ENCODE data around the gene COL16A1.

COL16A1 gene

DNA sequence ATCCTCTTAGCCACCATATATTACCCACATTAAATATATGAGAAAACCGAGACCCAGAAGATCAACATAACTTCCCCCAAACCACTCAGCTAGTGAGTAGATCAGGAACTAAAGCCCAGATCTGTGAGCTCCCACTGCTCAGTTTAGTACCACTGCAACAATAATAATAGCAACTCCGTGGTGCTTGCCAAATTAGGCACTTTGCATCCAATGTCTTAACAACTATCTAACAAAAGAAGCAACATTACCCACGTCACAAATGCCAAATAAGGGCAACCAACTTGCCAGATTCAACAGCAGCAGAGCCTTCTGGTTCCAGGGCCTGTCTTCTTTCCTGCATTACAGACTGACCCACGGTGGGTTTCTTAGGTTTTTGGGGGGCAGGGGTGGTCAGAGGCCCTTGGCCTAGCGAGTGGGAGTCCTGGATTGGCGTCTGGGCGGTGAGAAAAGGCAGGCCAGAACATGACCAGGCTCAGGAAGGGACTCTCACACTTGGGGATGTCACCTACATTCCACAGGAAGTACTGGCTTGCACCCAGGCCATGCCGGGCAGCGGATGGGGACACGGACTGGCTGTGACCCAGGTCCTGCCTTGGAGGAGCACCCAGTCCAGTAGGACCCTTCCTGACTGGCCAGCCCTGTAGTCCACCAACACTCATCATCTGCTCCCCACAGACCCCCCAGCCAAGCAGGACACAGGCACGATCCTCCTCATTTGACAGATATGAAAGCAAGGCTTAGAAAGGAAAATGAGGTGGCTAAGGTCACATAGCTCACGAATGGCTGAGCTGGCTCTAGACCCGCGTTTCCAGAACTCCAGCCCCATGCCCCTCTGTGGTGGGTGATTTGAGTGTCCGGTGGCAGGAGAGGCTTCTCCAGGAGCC, 81.7 kb downstream of the COL16A1 start:
- no peak for DNase-seq

DNA sequence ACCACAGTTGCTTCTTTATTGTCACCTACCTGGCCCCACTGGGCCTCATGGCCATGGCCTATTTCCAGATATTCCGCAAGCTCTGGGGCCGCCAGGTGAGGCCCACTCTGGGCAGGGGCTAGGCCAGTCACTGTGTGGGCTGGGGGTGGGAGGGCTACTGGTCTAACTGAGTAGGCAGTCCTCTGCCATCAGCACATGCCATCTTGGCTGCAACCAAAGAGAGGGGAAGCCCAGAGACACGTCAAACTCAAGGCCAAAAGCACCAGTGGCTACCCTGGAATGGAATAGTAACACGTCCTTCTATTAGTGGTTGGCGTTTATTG, 82.4 kb downstream of the COL16A1 start:
- no peak for DNase-seq

DNA sequence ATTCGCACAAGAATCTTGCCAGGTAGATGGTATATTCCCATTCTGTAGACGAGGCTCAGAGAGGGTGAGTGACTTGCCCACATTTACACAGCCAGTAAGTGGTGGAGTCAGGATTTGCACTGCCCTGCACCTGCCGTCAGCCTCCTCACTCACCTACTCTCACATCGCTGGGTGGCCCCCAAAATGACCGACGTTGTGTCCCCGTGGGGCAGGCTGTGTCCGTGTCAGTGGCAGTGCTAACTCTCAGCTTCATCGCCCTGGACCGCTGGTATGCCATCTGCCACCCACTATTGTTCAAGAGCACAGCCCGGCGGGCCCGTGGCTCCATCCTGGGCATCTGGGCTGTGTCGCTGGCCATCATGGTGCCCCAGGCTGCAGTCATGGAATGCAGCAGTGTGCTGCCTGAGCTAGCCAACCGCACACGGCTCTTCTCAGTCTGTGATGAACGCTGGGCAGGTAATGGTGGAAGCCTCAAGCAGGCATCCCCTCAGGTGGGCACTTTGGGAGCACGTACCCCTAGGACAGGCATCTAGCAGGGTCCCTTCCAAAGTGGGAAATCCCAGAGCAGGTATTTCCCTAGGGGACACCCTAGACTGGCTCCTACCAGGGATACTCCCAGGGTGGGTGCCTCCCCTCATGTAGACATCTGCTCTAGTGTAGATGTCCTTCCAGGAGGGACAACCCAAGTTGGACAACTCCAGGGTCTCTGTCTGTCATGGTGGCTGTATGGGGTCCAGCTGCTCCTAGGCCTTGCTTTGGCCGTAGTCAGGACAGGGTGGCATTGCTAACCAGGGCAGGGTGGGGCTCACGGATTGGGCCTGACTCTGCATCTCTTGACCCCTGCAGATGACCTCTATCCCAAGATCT, 83.0 kb downstream of the COL16A1 start:
- no peak for DNase-seq

DNA sequence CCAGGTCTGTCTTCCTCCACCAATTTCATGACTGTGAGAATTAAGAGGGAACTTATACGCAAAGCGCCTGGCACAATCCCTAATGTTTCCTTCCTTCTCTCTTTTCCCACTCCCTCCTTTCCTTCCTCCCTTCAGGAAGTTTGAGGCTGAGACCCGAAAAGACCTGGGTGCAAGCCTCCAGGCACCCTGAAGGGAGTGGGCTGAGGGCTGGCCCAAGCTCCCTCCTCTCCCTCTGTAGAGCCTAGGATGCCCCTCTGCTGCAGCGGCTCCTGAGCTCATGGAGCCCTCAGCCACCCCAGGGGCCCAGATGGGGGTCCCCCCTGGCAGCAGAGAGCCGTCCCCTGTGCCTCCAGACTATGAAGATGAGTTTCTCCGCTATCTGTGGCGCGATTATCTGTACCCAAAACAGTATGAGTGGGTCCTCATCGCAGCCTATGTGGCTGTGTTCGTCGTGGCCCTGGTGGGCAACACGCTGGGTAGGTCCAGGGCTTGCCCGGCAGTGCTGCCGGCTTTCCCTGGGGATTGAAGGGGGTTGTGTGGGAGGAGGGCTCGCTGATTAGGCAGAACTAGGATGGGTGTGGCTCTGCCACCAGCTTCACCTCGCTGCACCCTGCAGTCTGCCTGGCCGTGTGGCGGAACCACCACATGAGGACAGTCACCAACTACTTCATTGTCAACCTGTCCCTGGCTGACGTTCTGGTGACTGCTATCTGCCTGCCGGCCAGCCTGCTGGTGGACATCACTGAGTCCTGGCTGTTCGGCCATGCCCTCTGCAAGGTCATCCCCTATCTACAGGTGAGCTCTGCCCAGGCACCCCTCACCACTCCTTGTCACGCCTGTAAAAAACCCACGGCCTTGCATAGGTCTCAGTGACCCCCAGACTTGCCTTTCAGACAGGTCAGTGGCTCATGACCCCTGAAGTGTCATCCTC, 84.6 kb downstream of the COL16A1 start:
- no peak for DNase-seq

DNA sequence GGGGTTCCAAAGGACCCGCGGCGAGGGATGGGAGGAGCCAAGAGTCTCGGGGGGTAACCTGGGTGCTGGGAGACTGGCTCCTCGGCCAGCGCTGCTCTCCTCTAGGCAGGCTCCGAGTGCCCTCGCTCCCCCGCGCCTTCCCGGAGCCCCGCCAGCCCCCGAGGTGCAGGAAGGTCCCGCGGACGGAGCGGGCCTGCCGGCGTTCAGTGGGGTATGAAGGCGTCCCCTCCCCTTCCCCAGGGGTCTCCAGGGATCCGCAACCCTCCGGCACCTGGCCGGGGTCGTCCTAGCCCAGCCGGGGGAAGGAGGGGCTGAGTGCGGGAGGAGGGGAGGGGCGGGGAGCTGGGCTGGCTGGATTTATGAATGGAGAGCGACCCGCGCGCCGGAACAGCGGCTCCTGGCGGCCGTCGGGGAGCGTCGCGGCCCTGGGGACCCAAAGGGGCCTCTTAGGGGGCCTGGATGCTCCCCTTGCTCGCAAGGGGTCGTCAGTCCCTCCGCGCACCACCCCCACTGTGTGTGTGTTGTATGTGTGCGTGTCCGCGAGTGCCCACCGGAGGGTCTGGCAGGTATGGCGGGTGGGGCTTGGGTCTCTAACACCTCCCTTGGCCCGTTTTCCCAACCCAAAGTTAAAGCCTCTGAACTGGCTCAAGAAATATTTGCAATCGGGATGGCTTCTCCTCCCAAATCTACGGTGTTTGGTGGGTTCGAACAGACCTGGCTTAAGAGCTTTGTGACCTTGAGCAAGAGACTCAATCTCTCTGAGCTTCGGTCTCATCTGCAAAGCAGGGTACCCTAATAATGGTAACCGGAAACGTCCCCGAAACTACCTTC, 85.7 kb downstream of the COL16A1 start:
- peak; percentile 16 for DNase-seq

DNA sequence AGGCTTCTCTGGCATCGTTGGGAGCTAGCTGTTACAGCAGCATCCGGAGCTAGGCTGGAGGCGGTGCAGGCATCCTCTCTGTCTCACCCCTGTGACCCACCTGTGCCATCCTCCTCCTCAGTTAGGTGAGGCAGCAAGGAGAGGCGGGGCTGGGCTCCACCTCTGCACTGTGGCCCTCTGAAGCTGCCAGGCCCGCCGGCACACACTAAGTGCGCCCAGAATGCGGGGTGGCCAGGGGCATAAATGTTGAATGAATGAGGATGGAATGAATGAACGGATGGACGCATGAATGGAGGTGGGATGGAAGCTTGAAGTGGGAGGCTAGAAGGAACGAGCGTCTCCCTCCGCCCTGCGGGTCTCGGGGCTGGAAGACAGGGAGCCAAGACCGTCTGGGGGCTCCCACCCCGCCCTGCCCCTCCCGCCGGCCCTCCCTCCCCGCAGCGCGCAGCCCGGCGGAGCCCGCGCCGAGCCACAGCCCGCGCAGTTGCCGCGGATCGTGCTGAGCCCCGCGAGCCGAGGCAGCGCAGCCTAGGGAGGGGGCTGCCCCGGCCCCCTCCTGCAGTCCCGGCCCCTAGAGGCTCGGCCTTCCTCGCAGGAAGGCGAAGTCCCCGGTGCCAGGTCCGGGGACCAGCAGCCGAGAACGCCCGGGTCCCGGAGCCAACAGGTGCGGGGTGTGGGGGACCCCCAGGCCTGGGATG, 86.5 kb downstream of the COL16A1 start, which contains the start of gene HCRTR1:
TSS of gene HCRTR1 (plus strand) at position 472 of the 698 bp plus-strand sequence. CDS start 1,504 bp downstream, outside the sequence.
- DNase-seq = no peak

DNA sequence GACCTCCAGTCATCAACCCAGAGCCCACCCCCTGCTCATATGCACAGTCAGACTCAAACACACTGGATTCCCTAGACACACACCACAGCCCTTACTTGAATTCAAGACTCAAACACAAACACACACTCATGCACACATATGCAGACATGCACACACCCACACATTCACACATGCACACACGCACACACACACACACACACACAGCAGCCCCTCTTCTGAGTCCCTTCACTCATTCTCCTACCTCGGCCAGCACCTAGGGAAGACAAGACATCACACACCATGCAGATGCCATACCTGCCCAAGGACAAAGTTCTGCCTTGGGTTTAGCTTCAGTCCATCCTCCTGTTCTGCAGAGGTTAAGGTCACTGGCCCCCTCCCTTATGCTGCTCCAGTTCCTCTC, 87.9 kb downstream of the COL16A1 start:
- no peak for DNase-seq

DNA sequence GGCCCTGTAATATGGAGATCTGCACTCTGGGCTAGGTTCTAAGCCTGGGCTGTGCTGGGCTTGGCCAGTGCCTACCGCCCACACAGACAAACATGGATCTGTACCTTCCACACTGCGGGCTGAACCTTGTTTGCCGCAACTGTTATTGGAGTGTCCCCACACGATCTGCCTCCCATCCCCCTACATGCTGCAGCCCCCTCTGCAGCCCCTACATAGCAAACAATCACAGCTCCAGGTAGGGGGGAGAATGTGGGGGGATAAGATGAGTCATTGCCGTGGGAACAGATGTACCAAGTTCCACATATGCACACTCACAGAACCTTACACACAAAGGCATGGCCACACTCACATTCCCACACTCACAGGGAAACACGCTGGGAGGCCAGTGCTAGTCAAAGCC, 88.4 kb downstream of the COL16A1 start:
- no peak for DNase-seq

DNA sequence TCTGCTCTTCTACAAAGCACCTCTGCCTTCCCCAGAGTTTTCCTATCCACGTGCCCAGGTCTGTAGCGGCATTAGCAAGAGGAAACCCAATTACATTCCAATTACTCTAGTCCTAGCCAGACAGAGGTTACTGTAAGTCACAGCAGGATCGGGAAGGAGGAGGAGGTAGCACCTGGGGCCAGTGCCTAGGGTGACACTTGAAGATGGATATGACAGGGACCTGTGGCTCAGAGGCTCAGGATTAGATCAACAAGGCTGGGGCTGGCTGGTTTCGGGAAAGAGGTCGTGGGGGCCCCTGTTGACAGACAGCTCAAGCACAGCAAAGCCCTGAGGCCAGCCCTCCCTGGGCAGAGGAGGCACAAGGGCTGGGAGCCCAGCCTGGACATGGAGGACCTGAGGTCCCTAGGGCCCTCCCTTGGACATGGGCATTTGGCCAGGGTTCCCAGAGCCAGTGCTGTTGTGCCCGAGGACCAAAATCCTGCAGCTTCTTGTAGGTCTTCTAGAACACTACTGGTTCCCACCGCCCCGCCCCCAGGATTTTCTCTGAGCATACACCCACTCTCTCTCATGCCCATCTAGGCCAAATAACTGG, 89.3 kb downstream of the COL16A1 start:
- DNase-seq = no peak

DNA sequence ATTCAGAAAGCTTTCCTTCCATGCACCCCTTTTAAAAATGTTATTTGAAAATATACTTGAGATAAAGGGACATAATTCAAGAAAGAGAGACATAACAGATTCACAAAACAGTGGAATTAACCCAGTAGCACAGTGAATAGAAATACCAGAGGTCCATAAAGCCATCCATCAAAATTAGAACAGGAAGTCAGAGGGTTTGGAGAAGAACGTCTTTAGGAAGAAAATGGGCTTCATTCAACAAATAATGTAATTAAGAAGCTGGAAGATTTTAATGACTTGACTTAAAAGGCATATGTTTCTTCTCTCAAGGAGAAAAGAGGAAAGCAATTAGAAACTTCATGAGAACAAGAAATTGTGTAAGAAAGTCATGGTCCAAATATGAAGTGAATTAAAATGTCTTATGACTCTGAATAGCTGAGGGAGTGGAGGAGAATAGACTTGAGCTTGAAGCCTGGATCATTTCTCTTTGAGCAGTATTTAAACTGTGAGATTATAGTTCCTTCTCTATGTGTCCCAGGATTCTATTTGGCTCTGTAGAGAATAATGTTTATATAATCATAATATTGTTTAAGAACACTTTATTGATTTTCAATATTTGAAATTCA, 94.2 kb downstream of the COL16A1 start:
- no peak for DNase-seq

DNA sequence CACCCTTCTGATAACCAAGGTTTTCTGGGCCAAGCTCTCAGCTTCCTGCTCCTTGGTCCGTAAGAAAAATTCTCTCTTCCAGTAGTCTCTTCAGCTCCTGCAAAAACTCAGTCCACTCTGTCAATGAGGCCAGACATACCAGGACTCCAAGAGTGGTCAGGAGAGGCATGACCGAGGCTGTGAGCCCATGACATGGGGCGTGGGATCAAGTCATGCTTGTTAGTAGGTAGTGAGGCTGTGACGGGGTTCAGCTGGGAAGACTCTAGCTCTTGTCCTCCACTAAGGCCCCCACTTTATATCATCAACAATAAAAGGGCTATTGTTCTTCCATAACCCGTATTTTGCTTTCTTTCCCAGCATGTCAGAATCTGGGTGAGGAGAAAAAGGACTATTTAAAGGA, 96.5 kb downstream of the COL16A1 start:
- DNase-seq = no peak

DNA sequence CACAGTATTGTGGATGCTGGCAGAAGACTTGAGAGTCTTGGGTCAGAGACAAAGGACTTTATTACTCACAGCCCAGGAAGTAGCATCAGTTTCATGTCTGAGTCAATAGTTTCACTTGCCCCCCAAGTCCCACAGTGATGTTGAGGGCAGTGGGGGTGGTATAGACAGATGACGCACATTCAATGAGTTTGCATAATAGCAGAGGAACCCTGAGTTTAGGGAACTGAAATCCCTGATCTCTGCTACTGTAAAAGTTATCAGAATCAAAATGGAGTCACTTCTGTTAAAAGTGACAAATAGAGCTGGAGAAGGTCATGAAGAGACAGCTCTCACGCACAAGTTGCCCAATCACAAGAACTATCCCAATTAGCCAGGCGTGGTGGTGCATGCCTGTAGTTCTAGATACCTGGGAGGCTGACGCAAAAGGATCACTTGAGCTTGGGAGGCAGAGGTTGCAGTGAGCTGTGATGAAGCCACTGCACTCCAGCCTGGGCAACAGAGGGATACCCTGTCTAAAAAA, 97.8 kb downstream of the COL16A1 start:
- DNase-seq = no peak

Data from effector CD4-positive, alpha-beta T cell (primary cell).